CD4-positive, alpha-beta T cell treated with Interleukin-15 for 4 hours (primary cell): ENCODE data around the gene TCF19.

Experiments used
- DNase-seq: peaks from one replicate; pipeline ENCODE4 v3.0.0-alpha.2; 2020; ENCODE audit warnings: low spot score

TCF19 gene, protein sequence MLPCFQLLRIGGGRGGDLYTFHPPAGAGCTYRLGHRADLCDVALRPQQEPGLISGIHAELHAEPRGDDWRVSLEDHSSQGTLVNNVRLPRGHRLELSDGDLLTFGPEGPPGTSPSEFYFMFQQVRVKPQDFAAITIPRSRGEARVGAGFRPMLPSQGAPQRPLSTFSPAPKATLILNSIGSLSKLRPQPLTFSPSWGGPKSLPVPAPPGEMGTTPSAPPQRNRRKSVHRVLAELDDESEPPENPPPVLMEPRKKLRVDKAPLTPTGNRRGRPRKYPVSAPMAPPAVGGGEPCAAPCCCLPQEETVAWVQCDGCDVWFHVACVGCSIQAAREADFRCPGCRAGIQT

DNA sequence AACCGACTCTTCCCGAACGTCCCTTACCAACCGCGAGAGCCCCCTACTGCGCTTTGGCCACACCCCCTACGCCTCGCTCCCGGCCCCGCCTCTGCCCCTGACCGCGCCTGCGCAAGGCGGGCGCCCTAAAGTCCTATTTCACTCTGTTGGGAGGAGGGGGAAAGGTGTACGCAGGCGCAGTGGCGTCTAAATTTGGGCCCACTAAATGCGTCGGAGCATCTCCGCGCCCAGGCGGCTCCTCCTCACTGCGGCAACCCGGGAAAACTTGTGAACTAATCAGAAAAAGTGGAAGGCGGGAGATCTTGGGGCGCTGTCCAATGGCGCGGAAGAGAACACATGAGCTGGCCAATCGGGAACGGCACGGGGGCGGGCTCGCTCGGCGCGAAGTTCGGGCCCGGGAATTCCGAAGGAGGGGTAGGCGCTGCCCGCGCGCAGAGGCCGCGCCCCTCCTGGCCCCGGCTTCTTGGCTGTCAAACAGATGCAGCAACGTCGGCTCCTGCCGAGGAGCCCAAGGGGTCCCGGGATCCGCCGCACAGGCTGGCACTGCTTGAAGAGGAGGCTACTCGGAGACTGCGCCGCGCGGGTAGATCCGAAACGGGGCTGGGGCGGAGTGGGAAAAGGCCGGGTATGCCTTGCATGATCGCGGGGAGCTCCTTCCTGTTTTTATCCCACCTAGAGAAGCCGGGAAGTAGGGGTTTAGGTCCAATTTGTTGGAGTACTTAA is at the start of gene TCF19:
Gene TCF19 (plus strand): TSS at position 450 of the 723 bp plus-strand sequence. CDS start 881 bp downstream, outside the sequence.
- DNase-seq: peak; percentile 99

DNA sequence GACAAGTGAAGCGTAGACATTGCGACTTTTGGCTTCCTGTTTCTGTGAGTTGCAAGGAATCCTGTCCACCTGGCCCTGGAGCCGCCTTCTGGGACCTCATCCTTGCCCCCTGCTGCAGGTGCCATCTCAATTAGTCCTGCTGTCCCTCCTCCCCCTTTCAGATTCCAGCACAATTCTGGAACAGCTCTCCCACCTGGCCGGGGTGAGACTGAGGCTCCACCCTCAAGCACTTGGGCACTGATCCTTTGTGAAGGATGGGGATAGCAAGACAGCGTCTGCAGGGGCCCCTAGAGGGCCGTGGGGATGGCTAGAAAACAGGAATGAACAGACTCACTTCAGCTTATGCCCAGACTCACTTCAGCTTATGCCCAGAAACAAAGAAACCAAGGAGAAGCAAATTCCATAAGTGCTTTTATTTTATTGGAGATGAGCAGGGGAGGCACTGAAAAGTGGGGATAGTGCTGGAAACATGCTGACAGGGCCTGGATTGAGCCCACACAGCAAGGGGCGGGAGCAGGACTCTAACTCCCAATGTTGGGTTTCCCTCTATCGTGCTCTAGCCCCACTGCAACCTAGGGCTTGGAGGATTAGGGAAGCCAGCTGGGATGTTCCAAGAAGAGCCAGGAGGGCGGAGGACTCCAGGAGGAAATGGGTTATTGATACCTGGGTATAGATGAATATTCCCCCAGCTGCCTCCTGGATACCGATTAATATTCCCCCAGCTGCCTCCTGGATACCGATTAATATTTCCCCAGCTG is 47.4 kb upstream of the TCF19 start:
- DNase-seq: no peak

DNA sequence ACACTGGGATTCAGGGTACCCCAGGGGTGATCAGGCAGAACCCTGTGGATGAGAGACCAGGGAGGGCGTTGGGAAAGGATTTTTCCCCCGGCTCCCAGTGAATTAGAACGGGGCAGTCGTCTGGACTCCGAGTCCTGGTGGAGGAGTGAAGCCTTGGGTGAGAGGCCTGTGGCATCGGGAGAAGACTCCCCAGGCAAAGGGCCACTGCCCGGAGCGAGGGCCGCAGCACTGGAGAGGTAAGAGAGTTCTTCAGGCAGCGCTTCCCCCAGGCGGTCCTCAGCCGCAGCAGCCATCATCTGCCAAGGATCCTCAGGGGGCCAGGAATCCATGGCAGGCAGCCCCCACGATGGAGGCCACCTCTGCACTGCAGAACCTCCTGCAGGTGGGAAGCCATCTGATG is 46.7 kb upstream of the TCF19 start:
- DNase-seq: no peak

DNA sequence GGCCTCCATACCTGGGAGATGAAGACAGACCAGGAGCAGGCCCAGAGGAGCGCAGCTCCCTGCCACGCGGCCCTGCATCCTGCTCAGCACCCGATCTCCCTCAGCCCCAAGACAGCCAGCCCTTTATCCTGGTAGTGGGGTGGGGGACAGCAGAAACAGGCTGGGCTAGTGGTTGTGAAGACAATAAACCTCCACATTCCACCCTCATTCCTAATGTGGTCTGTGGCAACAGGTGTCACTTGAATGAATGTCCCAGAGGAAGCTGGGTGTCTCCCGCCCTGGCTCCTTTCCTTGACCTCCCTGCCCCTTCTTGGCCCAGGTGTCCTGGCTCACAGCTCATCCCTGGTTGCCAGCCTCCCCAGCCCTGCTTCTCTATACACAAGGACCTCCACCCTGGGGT is 45.9 kb upstream of the TCF19 start, which contains the start of gene C6orf15:
Gene C6orf15 (minus strand): TSS at position 98 of the 400 bp plus-strand sequence. CDS start 20 bp downstream, at position 78.
- DNase-seq: no peak

DNA sequence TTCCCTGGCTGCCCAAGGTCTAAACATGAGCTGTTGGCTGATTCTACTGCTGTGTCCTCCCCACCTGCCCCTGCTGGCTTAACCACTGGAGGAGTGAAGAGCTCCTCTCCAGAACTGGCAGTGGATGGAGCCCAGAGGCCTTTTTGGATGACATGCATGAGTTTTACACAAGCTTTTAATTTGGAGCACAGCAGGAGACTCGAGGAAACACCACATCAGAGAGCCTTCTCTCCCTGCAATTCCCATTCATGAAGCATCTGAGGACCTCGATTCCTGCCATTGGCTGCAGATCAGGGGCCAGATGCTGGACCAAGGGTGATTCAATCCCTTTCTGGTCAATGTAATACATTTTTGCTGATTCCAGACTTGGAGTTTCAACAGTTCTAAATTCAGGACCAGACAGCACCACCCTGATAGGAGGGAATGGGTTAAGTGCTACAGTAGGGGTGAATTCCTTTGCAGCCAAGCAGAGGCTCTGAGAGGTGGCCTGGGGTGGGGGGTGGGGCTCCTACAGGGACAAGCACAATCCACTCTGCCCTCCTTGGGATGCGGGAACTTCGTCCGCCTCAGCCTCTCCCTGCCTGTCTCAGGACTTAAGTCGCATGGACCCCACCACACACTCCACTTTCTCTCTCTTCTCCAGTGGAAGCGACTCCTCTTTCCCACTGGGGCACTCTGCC is 44.4 kb upstream of the TCF19 start:
- DNase-seq: no peak

DNA sequence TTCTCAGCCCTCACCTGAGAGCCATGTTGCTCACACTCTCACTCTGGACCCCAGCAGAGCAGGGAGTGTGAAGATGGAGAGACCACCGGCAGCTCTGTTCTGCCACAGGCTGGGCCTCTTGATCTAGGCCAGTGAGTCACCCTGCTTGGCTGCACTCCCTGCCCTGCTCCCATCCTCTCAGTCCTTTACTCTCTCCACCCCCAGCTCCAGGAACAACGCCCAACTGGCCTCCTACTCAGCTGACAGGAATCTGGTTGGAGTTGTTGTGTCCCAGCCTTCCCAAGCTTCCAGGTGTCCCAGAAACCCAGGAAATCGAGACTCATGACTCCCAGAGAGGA is 43.9 kb upstream of the TCF19 start, which contains the start of gene PSORS1C1:
Gene PSORS1C1 (plus strand): TSS at position 260 of the 338 bp plus-strand sequence. CDS start 14,833 bp downstream, outside the sequence.
- DNase-seq: no peak

DNA sequence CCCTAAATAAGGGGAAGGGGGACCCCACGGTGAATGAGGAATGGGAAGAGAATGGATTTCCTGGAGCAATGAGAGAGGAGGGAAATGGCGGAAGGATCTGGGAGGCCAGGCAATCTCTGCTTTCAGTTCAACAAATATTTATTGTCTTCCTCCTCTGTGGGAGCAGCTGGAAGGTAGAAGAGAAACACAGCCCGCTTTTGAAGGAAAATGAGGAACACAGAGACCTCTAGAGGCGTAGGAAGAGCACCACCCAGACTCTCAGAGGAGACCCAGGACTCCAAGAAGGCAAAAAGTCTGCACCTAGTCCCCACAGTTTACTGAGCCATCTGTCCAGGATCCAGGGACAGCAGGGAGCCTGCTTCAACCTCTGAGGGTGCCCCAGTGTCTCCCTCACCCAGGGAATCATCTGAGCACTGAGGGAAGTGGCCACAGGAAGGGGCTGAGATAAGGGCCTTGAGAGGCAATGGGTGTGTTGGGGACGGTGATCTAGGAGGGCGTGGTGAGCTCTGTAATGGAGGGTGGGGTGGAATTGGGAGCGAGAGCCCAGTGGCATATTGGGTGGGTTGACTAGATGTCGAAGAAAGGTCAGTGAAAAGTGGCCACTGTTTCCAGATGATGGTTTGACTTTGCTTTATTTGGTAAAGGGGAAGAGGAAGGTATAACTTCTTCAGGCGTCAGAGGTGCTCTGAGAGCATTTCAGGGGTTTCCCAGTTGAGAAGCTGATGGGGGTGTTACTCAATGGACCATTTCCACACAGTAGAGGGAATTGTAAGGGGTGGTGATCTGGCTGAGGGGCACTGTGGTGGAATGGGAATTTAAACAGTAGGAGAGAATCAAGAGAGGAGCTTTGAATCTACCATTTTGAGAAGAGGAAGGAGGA is 43.2 kb upstream of the TCF19 start:
- peak; percentile 12 for DNase-seq

DNA sequence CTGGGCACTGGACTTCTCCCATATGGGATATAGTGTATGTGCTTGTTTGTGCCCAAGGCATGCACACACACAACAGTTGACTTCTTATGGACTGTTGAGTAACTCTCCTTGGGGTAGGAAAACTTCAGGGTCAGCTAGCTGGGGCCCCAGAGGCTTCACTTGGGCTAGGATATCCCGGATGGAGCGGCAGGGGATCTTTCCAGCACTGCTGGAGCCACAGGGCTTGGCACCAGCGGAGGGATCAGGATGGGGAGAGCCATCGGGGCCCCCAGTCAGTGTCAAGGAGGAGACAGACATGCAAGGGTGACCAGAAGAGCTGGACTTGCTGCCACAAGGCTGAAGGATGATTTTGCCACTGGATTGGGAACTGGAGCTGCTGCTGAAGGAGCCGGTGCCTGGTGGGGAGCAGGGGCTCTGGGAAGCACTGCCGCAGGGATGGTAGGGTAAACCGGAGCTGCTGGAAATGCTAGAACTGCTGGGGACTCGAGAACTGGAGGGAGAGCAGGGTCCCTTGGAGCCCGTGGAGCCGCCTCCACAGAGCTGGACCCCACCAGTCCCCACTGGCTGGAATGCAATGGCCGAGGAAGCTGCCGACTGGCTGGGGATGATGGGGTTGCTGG is 42.3 kb upstream of the TCF19 start:
- no peak for DNase-seq

DNA sequence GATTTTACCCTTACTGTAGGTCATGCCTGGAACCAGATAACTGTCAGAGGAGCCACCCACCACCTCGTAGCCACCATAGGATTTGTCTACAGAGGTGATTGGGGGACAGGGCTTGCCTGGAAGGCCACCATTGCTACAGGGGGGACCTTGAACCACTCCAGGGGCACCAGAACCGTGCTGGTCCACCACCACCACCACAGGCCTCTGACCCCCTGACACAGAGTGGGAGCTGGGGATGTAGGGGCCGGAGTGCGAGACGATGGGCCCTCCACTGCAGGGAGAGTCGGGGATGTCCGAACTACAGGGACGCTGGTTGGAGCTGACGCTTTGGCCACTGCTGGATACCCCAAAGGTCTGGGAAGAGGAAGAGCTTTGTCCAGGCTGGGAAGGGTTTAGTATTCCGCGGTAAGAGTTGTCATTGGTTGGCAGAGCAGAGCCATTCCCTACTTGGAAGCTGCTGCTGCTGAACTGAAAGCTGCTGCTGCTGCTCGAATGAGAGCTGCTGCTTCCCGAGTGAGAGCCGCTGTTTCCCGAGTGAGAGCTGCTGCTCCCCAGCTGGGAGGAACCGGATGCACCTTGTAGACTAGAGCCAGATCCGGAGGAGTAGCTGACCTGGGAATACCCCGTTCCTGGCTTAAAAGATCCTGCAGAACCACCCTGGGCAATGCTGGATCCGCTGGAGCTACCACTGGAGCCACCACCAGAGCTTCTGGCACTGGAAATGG is 41.6 kb upstream of the TCF19 start:
- no peak for DNase-seq

DNA sequence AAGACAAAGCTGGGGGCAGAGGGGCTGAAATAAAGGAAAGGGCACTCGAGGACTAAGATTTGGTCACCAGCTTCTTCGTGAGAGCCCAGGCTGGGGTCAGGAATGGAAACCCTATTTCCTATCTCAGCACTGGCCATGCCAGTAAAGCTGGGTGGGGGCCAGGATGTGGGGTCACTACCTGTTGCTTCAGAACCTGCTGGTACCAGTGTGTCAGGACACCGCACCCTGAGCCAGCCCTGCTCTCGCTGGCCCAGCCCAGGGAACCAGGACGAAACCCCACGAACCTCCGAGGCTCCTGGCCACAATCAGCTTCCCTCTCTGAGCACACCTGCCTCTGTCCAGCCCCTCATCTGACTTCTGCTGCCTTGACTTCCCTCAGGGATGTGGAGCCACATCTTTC is 40.2 kb upstream of the TCF19 start:
- DNase-seq: no peak

DNA sequence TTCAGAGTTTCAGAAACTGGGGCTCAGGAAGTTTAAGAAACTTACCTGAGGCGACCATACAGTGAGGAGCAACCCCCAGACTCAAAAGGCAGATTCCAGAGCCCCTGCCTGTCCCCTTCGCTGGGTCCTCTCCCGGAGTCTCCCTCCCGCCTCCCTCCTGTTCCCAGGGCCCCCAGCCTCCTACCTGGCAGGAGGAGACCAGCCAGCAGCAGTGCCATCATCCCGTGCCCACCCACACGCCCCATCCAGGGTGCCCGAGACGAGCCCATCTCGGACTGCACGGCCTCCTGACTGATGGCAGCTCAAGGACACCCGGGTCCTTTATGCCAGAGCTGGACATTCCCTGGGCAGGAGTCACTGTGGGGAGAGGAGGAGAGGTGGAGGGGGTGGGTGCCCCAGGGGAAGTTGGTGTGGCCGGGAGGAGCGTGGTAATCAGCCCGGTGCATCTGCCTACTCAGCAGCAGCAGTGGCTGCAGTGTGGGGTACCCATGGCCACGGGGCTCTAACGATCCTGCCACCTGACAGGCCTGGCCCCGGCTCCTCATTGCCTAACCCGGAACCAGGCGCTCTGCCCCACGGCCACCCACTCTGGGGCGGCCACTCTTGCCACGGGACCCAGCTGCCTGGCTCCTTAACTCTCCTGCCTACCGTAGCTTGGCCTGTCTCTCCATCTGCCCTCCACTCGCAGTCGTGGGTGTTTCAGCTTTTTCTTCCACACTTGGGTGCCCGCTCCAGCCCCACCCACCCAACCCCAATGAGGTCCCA is 38.1 kb upstream of the TCF19 start, which contains the start of gene CDSN:
Gene CDSN (minus strand): TSS at position 296 of the 765 bp plus-strand sequence. CDS start 27 bp downstream, at position 269.
- DNase-seq: no peak

DNA sequence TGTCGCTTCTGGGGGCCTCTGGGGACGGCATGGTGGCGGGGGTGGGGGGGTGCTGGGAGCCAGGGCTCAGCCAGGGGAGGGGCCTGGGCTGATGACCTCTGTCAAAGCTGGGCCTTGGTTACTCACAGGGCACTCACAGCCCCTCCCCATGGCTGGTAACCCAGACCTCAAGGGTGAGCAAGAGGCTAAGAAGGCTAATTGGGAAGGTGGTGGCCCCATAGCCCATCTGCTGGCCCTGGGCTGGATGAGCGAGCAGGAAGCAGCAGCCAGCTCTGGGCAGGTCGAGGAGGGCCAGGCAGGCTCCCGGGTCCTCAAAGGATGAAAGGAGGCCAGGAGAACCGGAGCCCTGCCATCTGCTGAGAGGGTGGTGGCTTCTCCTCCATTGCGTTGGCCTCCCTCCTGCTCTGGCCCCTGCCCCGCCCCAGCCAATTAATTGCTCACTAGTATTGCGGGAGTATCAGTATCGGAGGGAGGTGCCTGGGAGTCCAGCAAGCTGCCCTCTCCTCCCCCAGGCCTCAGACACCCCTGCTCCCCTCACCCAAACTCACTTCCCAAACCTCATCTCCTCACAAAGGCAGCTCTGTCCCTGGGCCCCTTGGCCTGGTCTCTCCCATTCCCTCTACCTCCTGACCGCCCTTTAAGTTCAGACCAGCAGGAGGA is 37.1 kb upstream of the TCF19 start:
- DNase-seq: no peak

DNA sequence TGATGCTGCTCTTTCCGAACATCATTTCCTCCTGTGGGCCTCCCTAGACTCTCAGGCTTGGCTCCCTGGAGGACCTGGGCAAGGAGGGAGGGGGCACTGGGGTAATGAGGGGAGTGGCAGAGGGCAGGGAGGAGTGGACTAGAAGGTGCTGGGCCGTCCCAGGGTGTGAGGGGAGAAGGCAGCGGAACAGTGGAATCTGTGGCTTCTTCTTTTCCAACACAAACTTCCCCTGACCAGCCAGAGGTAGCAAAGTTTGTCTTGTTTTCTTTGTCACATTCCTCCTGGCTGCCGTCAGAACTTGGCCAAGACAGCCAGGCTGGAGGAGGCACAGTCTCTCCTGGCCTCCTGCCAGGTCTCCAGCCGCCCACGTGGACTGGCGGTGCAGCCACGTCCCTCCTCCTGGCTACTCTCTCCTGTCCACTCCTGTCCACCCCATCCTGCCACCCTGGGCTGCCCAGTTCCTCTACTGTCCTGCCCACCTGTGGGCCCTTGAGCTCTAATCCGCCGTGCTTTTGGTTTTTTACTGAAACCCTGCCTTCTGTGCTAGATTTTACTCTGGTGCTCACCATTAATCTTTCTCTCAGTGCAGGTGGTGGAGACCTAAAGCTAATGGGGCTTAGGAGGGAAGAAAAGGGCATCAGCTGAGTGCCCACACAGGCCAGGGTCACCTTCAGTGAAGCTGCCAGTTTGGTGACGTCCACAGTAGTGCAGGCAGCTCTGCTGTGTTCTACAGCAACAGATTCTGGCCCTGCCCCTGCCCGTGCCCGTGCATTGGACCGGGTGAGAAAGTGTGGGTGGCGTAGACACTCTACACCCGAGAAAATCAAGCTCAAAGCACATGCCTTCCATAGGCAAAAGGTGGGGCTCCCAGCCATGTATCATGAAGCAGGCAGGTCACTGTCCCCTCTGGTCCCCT is 35.3 kb upstream of the TCF19 start:
- no peak for DNase-seq

DNA sequence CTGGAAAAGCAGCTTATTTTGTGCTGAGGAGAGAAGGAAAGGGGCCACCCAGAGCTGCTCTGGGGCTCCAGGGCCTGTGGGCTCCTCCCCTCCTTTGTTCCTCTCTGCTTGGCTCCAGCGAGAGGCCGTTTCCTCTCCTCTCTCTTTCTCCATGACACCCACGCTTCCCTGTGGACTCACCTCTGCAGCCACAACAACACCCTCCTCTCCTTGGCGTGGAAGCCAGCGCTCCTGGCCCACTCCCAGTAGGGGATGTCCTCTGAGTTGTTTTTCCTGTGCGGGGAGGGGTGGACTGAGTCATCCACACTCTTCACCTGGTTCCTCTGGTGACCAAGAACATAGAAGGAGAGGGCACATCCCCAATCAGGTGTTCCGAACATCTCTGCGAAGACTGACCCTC is 33.2 kb upstream of the TCF19 start:
- no peak for DNase-seq

DNA sequence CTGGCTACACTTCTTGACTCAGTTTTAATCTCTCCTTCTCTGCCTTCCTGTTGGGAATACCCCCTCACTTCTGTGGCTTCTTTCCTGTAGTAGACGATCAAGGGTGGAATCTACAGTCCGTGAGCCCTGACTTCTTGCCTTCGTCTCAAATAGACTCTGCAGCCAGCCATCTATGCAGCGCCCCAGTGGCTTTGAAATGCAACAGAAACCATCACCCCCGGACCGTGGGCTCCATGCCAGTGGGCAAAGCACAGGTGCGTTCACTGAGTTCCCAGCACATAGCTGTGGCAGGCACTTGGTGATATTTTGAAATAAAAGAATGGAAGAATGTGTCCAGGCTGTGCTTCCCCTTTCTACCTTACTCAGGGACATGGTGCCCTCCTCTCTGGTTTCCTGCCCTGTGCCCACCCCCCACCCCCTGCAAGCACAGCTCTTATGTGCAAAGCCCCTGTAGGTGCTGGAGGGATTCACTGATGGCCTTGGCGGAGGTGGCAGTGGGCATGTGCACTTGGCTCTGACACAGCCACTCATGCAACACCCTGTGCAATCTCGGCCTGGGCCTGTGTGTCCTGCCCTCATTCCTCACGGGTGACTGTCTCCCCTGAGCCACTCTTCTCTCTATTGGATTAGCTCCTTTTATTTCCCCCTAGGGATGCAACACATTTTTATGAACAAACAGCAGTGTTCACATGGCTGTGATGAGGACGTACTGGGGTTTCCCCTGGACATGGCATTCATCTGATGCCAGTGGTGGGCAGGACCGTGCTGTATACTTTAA is 32.6 kb upstream of the TCF19 start:
- DNase-seq: no peak

DNA sequence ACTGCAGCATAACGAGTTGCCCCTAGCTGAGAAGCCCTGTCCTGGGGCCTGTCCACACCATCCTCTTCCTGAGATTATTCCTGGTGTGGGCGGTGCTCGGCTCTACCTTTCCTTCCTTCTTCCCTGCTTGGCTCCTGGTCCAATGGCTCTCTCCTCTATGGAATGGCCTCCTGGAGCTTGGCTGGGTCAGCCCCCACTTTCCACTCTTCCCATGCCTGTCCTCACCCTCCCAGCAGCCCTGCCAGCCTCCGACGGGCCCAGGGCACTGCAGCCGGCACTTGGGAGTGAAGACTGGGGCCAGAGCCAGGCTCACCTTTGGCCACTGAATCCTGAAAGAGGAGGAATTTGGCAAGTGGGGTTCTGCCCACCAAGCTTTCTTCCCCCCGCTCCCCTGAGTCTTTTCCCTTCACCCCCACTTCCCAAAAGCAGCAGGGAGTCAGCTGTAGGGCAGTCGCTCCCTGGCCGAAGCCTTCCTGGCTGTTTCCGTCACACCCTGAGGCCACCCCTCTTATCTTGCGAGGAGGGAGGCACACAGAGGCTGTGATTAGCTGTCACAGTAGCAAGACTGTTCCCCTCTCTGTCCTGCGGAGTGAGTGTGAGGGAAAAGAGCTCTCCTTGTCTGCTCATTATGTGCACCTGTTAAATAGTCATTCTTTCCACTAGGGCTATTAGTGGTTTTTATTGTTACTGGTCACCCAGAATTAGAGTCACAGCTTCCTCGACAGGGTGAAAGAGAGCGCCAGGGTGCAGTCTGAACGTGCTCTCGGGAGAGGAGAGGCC is 31.8 kb upstream of the TCF19 start:
- no peak for DNase-seq
